GM21786 (cell line): ENCODE data around the gene LPIN1.
A peak's percentile ranks its signal among the peaks of the same experiment; 100 is the strongest.

ENCODE experiments used
- ATAC-seq: cut with Tn5 transposase; IDR thresholded peaks from one replicate; pipeline ENCODE4 v1.9.1; 2021; ENCODE audit not compliant: unreplicated experiment

LPIN1 gene

GRCh38 chr2:11864724-11865123, 118.3 kb downstream of the LPIN1 start:
- no peak for ATAC-seq

GRCh38 chr2:11865378-11865777, 118.9 kb downstream of the LPIN1 start:
- ATAC-seq, result peak; percentile 21

- no peak for ATAC-seq
Measured at GRCh38 chr2:11865805-11866204, 119.4 kb downstream of the LPIN1 start.

- ATAC-seq, result no peak
Measured at GRCh38 chr2:11866358-11867335, 120.2 kb downstream of the LPIN1 start.

GRCh38 chr2:11867926-11868325, 121.5 kb downstream of the LPIN1 start:
- no peak for ATAC-seq

- no peak for ATAC-seq
Measured at GRCh38 chr2:11869391-11869991, 123.1 kb downstream of the LPIN1 start.

- no peak for ATAC-seq
Measured at GRCh38 chr2:11870064-11870463, 123.6 kb downstream of the LPIN1 start.

- ATAC-seq, result no peak
Measured at GRCh38 chr2:11870584-11870983, 124.2 kb downstream of the LPIN1 start.

GRCh38 chr2:11871421-11871820, 125.0 kb downstream of the LPIN1 start:
- no peak for ATAC-seq

- ATAC-seq, result no peak
Measured at GRCh38 chr2:11872247-11872947, 126.0 kb downstream of the LPIN1 start.

GRCh38 chr2:11872948-11873269, 126.5 kb downstream of the LPIN1 start:
- ATAC-seq, result no peak

GRCh38 chr2:11873356-11874154, 127.1 kb downstream of the LPIN1 start:
- no peak for ATAC-seq

GRCh38 chr2:11874861-11875260, 128.4 kb downstream of the LPIN1 start:
- ATAC-seq, result no peak

- no peak for ATAC-seq
Measured at GRCh38 chr2:11875481-11875880, 129.0 kb downstream of the LPIN1 start.

GRCh38 chr2:11876436-11876835, 130.0 kb downstream of the LPIN1 start:
- no peak for ATAC-seq

GRCh38 chr2:11876889-11877288, 130.5 kb downstream of the LPIN1 start:
- ATAC-seq, result no peak
